H1 (cell line): ENCODE results near the gene MAPK1. TPM values are rescaled to one million over a fixed set of nuclear protein-coding genes. Genes with fewer than 3 reads are reported as not detected.

Experiments
- CTCF ChIA-PET: fragments of 300-600 bp; sonication (Branson Sonifier 250); formaldehyde crosslinking; loops from one replicate; lab custom pipeline; 2021; ENCODE audit not compliant: partially characterized antibody; lab: Charles Lee
- POLR2A ChIA-PET: fragments of 300-600 bp; sonication (Branson Sonifier 250); formaldehyde crosslinking; loops from one replicate; lab custom pipeline; 2021; ENCODE audit warnings: inconsistent platforms; ENCODE audit not compliant: partially characterized antibody; lab: Charles Lee
- DNase-seq, 2 experiments: peaks; one replicate each; pipeline versions ENCODE4 v3.0.0 to v3.0.0-alpha.2; 2010 to 2022; ENCODE audit warnings: low spot score in 2 of 2, low read depth in 1 of 2, mixed read lengths in 1 of 2
- FAIRE-seq: peaks from 2 replicates; lab custom pipeline; 2011; peaks lifted over from hg19 to GRCh38; lab: Jason Lieb, UNC
- H2AFZ ChIP-seq: 2 replicates; pipeline ENCODE4 v1.8.1; 2012; ENCODE audit warnings: low read length, inconsistent platforms
- H2AK5ac ChIP-seq: 2 replicates; pipeline ENCODE4 v1.6.1; 2013; ENCODE audit warnings: low read depth, low read length
- H2BK120ac ChIP-seq: replicated peaks from 2 replicates; pipeline ENCODE3; 2013; ENCODE audit warnings: low read depth, low read length, inconsistent platforms
- H2BK12ac ChIP-seq: 2 replicates; pipeline ENCODE4 v1.6.1; 2013; ENCODE audit warnings: low read depth, low read length
- H2BK15ac ChIP-seq: 2 replicates; pipeline ENCODE4 v1.6.1; 2013; ENCODE audit warnings: low read length
- H2BK20ac ChIP-seq: 2 replicates; pipeline ENCODE4 v1.6.1; 2013; ENCODE audit warnings: low read length
- H2BK5ac ChIP-seq: 2 replicates; pipeline ENCODE4 v1.6.1; 2013; ENCODE audit warnings: low read depth, low read length
- H3K14ac ChIP-seq: 2 replicates; pipeline ENCODE4 v1.6.1; 2013; ENCODE audit warnings: inconsistent platforms; ENCODE audit not compliant: insufficient read length
- H3K18ac ChIP-seq: 2 replicates; pipeline ENCODE4 v1.6.1; 2013; ENCODE audit warnings: low read length; ENCODE audit errors: extremely low read depth
- H3K23ac ChIP-seq: 2 replicates; pipeline ENCODE4 v1.6.1; 2013; ENCODE audit warnings: inconsistent platforms; ENCODE audit not compliant: insufficient read length
- H3K23me2 ChIP-seq: 2 replicates; pipeline ENCODE4 v1.6.1; 2013; ENCODE audit warnings: low read depth, low read length
- H3K27ac ChIP-seq: 2 replicates; pipeline ENCODE4 v1.6.1; 2011; ENCODE audit warnings: low read depth, low read length, inconsistent platforms
- H3K27me3 ChIP-seq, 4 experiments: replicated peaks in 1 of 4; 1 replicate in 1 of 4; 2 replicates in 3 of 4; pipeline versions ENCODE4 v1.6.1 to v1.8.1; 2011 to 2013; ENCODE audit warnings: low read length in 3 of 4, mild to moderate bottlenecking in 3 of 4, inconsistent platforms in 2 of 4, mixed read lengths in 2 of 4, moderate library complexity in 1 of 4; ENCODE audit not compliant: control insufficient read depth in 3 of 4, insufficient read depth in 3 of 4; ENCODE audit errors: extremely low read depth in 1 of 4
- H3K36me3 ChIP-seq, 4 experiments: 2 replicates each; pipeline versions ENCODE4 v1.6.1 to v1.8.1; 2011 to 2013; ENCODE audit warnings: mild to moderate bottlenecking in 4 of 4, low read length in 3 of 4, moderate library complexity in 2 of 4, control low read depth in 1 of 4, inconsistent platforms in 1 of 4; ENCODE audit not compliant: insufficient read depth in 4 of 4, control insufficient read depth in 2 of 4
- H3K4ac ChIP-seq: replicated peaks from 2 replicates; pipeline ENCODE3; 2013; ENCODE audit warnings: low read length, low read depth, mixed read lengths, inconsistent platforms; ENCODE audit not compliant: insufficient read length
- H3K4me1 ChIP-seq, 4 experiments: replicated peaks in 1 of 4; 1 replicate in 1 of 4; 2 replicates in 3 of 4; pipeline versions ENCODE4 v1.6.1 to v1.8.1; 2011 to 2013; ENCODE audit warnings: low read length in 3 of 4, inconsistent platforms in 2 of 4, mixed read lengths in 1 of 4; ENCODE audit not compliant: insufficient read depth in 4 of 4, control insufficient read depth in 3 of 4
- H3K4me2 ChIP-seq, 2 experiments: 2 replicates each; pipeline versions ENCODE4 v1.6.1 to v1.8.1; 2011 to 2013; ENCODE audit warnings: low read depth in 2 of 2, low read length in 2 of 2, control low read depth in 1 of 2, inconsistent platforms in 1 of 2, mild to moderate bottlenecking in 1 of 2; ENCODE audit not compliant: insufficient read depth in 1 of 2
- H3K4me3 ChIP-seq, 4 experiments: fragments of 200-600, 300-600 bp in 1 of 4; sonication (generic), shearing (Covaris generic), sonication (Bioruptor Twin) in 1 of 4; 2 replicates each; pipeline versions ENCODE4 v1.5.1 to v1.8.1; 2011 to 2016; ENCODE audit warnings: low read length in 4 of 4, low read depth in 3 of 4, control low read depth in 2 of 4, inconsistent platforms in 2 of 4, mild to moderate bottlenecking in 2 of 4, mixed read lengths in 1 of 4, moderate library complexity in 1 of 4; ENCODE audit not compliant: insufficient read depth in 2 of 4; ENCODE audit errors: extremely low read depth in 1 of 4
- H3K56ac ChIP-seq: replicated peaks from 2 replicates; pipeline ENCODE3; 2013; ENCODE audit warnings: low read depth, mild to moderate bottlenecking, mixed read lengths, low read length, inconsistent platforms; ENCODE audit not compliant: insufficient read length
- H3K79me1 ChIP-seq: 2 replicates; pipeline ENCODE4 v1.6.1; 2013; ENCODE audit warnings: low read depth, low read length, control low read depth
- H3K79me2 ChIP-seq, 2 experiments: 2 replicates each; pipeline versions ENCODE4 v1.6.1 to v1.8.1; 2012 to 2013; ENCODE audit warnings: low read length in 2 of 2, mild to moderate bottlenecking in 2 of 2, inconsistent platforms in 1 of 2; ENCODE audit not compliant: insufficient read depth in 2 of 2, control insufficient read depth in 1 of 2
- H3K9ac ChIP-seq, 4 experiments: replicated peaks in 1 of 4; 1 replicate in 1 of 4; 2 replicates in 3 of 4; pipeline versions ENCODE4 v1.6.1 to v1.8.1; 2011 to 2013; ENCODE audit warnings: low read depth in 3 of 4, low read length in 3 of 4, control low read depth in 2 of 4, mild to moderate bottlenecking in 2 of 4, moderate library complexity in 2 of 4, inconsistent platforms in 1 of 4; ENCODE audit errors: extremely low read depth in 1 of 4
- H3K9me3 ChIP-seq, 2 experiments: 2 replicates each; pipeline versions ENCODE4 v1.6.1 to v1.8.1; 2012 to 2013; ENCODE audit warnings: mild to moderate bottlenecking in 2 of 2, moderate library complexity in 2 of 2, control low read depth in 1 of 2, inconsistent platforms in 1 of 2, low read depth in 1 of 2, low read length in 1 of 2, mixed read lengths in 1 of 2; ENCODE audit not compliant: insufficient read depth in 2 of 2
- H4K20me1 ChIP-seq, 2 experiments: replicated peaks in 1 of 2; 2 replicates each; pipeline versions ENCODE3 to v1.8.1; 2011 to 2013; ENCODE audit warnings: inconsistent platforms in 2 of 2, low read length in 2 of 2, mild to moderate bottlenecking in 1 of 2; ENCODE audit not compliant: insufficient read depth in 2 of 2, control insufficient read depth in 1 of 2
- H4K5ac ChIP-seq: 2 replicates; pipeline ENCODE4 v1.6.1; 2013; ENCODE audit warnings: low read length, low read depth, mixed read lengths, inconsistent platforms; ENCODE audit not compliant: insufficient read length
- H4K8ac ChIP-seq: 2 replicates; pipeline ENCODE4 v1.8.0; 2013; ENCODE audit warnings: mild to moderate bottlenecking, moderate library complexity, low read length, inconsistent platforms; ENCODE audit not compliant: insufficient read depth; ENCODE audit errors: extremely low read depth
- H4K91ac ChIP-seq: replicated peaks from 2 replicates; pipeline ENCODE3; 2013; ENCODE audit warnings: low read length, mixed read lengths, inconsistent platforms; ENCODE audit not compliant: insufficient read length
- ATF2 ChIP-seq: IDR thresholded peaks from 2 replicates; pipeline ENCODE4 v1.6.1; 2012; ENCODE audit warnings: low read length, inconsistent platforms
- CTBP2 ChIP-seq: IDR thresholded peaks from 2 replicates; pipeline ENCODE4 v1.7.0; 2011; ENCODE audit warnings: borderline replicate concordance, mild to moderate bottlenecking, moderate library complexity, mixed read lengths, low read length; ENCODE audit not compliant: insufficient read depth, insufficient read length
- EZH2 ChIP-seq: fragments of 200-600 bp; sonication (generic); IDR thresholded peaks from 2 replicates; pipeline ENCODE4 v1.7.1; 2012; ENCODE audit warnings: low read depth, mild to moderate bottlenecking, moderate library complexity, low read length, inconsistent platforms; ENCODE audit not compliant: severe bottlenecking
- JUN ChIP-seq: IDR thresholded peaks from 2 replicates; pipeline ENCODE4 v1.6.1; 2011; ENCODE audit warnings: low read depth, mild to moderate bottlenecking, improper control_type of control experiment, low read length
- KDM1A ChIP-seq: fragments of 200-600, 300-600 bp; sonication (generic); IDR thresholded peaks from 2 replicates; pipeline ENCODE4 v1.7.1; 2016; ENCODE audit warnings: mild to moderate bottlenecking, low read length, borderline replicate concordance
- KDM5A ChIP-seq: fragments of 200-600 bp; IDR thresholded peaks from 2 replicates; pipeline ENCODE4 v1.7.1; 2012; ENCODE audit warnings: mild to moderate bottlenecking, low read length, inconsistent platforms, mixed read lengths
- POU5F1 ChIP-seq: IDR thresholded peaks from 2 replicates; pipeline ENCODE4 v1.6.1; 2011; ENCODE audit warnings: low read depth, mild to moderate bottlenecking, low read length, moderate library complexity
- RNF2 ChIP-seq: fragments of 200-900, 300-1000 bp; sonication (generic); IDR thresholded peaks from 2 replicates; pipeline ENCODE4 v1.7.1; 2016; ENCODE audit warnings: borderline replicate concordance, low read depth, mild to moderate bottlenecking, antibody characterized with exemption, low read length; ENCODE audit not compliant: poor library complexity, severe bottlenecking; ENCODE audit errors: missing control alignments
- ZNF274 ChIP-seq: IDR thresholded peaks from 2 replicates; pipeline ENCODE4 v1.7.0; 2012; ENCODE audit warnings: low read length, borderline replicate concordance; ENCODE audit errors: extremely low read depth
- WGBS, 2 experiments: shearing (Covaris generic) in 1 of 2; methylation state at CpG; one replicate each; pipeline versions ENCODE4 v1.1.6 to v1.1.7; 2013 to 2015; ENCODE audit warnings: low lambda C conversion rate in 2 of 2, mixed read lengths in 2 of 2, inconsistent platforms in 1 of 2, low coverage in 1 of 2, missing lambda C conversion rate in 1 of 2; ENCODE audit not compliant: insufficient replicate concordance in 2 of 2, insufficient coverage in 1 of 2, insufficient read length in 1 of 2; ENCODE audit errors: extremely low coverage in 1 of 2, missing lambda C conversion rate in 1 of 2; 5-methylcytosine and 5-hydroxymethylcytosine counted together
- polyA plus RNA-seq, 7 experiments: library from polyadenylated mRNA; depleted of rRNA in 3 of 7; stranded (reverse) in 5 of 7; unstranded in 2 of 7; fragments of >200 nt in 5 of 7; fragments of 200-250 nt in 2 of 7; gene quantifications; 1 replicate in 5 of 7; 2 replicates in 1 of 7; 4 replicates in 1 of 7; pipeline versions ENCODE4 v1.2.1 to v1.2.3, GENCODE V29; 2011 to 2013; ENCODE audit warnings: missing spikeins in 2 of 7, mixed read lengths in 2 of 7
- total RNA-seq: library from RNA; stranded (reverse); fragmentation: NEBNext Ultra II Directional; extraction: Animal tissue kit (Norgen Biotek cat#: 25700); gene quantifications from 2 replicates; pipeline ENCODE4 v1.2.1, GENCODE V29; 2021

MAPK1 gene
- total and polyA plus RNA-seq, 2 of the 8 experiments (the other 6 are each of a cell fraction or from before 2014, with no cell fraction given), result 28.1 to 101 TPM

- Histone ChIP-seq H2AFZ (no peak overlapping the region), H3K4me2 (no peak overlapping the region), H3K27me3 (no peaks in the 10 kb centered on the region), H4K20me1 (peaks cover 0 to 2% of the 10 kb centered on the region in 2 experiments), H3K9me3 (no peaks in the 10 kb centered on the region), H2BK12ac (no peak overlapping the region), H3K23ac (no peak overlapping the region), H3K9ac (no peak overlapping the region), H2BK20ac (no peak overlapping the region), H3K27ac (no peak overlapping the region), H2BK15ac (no peak overlapping the region), H3K4ac (no peak overlapping the region), H3K79me2 (no peaks in the 10 kb centered on the region), H3K18ac (no peak overlapping the region), H3K4me3 (no peak overlapping the region), H3K4me1 (no peaks in the 10 kb centered on the region), H4K5ac (no peak overlapping the region), H4K8ac (no peak overlapping the region; the same call in 1 of the 2 replicates), H2AK5ac (no peak overlapping the region), H3K79me1 (no peaks in the 10 kb centered on the region), H4K91ac (no peak overlapping the region), H2BK5ac (no peak overlapping the region), H3K23me2 (no peaks in the 10 kb centered on the region), H3K36me3 (no peaks in the 10 kb centered on the region), H3K56ac (no peak overlapping the region), H3K14ac (no peak overlapping the region), H2BK120ac (no peak overlapping the region)
- TF ChIP-seq RNF2 (no peak), KDM1A (no peak), ZNF274 (no peak), CTBP2 (no peak), EZH2 (no peak), POU5F1 (no peak), JUN (no peak), KDM5A (no peak), ATF2 (no peak)
- FAIRE-seq (no peak), DNase-seq (no peak)
- WGBS, 2 experiments, result 80% methylated on average over 4 of the region's 4 CpGs; no CpG with 5 or more reads in 1 of the 2 experiments
- ChIA-PET CTCF (interaction anchor here (0.7 to 7.0 kb wide), 8 partner anchors 9 to 234 kb away, joined by 3 to 45 read pairs (median 4); partner anchors contain the start of gene PPM1F), POLR2A (interaction anchor here (0.6 to 1.6 kb wide), 7 partner anchors 8 to 1207 kb away, joined by 3 to 5 read pairs (median 4); partner anchors contain the start of gene YPEL1)
Observed at GRCh38 chr22:21719024-21719423, 148.4 kb downstream of the MAPK1 start.
